Measurements from ENCODE around the gene SPAG16. TPM values are rescaled to one million over a fixed set of nuclear protein-coding genes. Genes with fewer than 3 reads are reported as not detected.

Gene SPAG16
- total RNA-seq, 1 donor from 2014 or later, result 18.1 TPM

- H3K4me1 Mint-ChIP-seq (ENCODE audit: low read depth, unreplicated experiment), result no peaks in the 10 kb centered on the region
Observed at GRCh38 chr2:214341646-214342045, 1057.4 kb downstream of the SPAG16 start.

DNA sequence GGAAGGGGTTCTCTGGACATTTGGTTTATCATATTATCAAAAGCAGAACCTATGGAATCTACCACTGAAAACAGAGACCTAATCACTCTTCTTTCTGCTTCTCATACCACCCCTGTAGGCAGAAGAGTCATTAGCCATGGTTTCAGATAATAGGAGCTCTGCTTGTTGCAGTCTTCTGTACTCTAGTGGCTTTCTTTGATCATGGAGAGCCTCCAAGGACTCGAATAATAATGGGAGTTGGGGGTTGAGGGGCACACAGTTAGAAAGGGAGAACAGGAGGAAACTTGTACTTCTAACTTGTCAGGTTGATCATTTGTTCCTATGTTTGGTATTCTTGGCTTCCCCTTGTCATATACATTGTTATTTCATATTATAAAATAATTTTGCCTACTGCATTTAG is 1074.2 kb downstream of the SPAG16 start:
- no peak for DNase-seq
- Mint-ChIP-seq H3K27ac (ENCODE audit: unreplicated experiment) (no peak overlapping the region), H3K4me1 (ENCODE audit: low read depth, unreplicated experiment) (no peaks in the 10 kb centered on the region), H3K27me3 (ENCODE audit: unreplicated experiment) (no peaks in the 10 kb centered on the region), H3K36me3 (ENCODE audit: unreplicated experiment) (peaks cover 7% of the 10 kb centered on the region), H3K9me3 (ENCODE audit: unreplicated experiment) (peaks cover 2% of the 10 kb centered on the region), H3K4me3 (ENCODE audit: unreplicated experiment) (no peak overlapping the region)
- no peak for TF ChIP-seq CTCF (IDR thresholded peaks at IDR 0.05; ENCODE audit: partially characterized antibody, unreplicated experiment)

More at GRCh38 chr2:214341646-214342045, 1057.4 kb downstream of the SPAG16 start:
- no peak for DNase-seq
- Mint-ChIP-seq H3K27me3 (ENCODE audit: unreplicated experiment) (peaks cover 2% of the 10 kb centered on the region), H3K36me3 (ENCODE audit: unreplicated experiment) (no peaks in the 10 kb centered on the region), H3K9me3 (ENCODE audit: unreplicated experiment) (no peaks in the 10 kb centered on the region), H3K27ac (ENCODE audit: unreplicated experiment) (no peak overlapping the region), H3K4me3 (ENCODE audit: unreplicated experiment) (no peak overlapping the region)
- TF ChIP-seq CTCF (IDR thresholded peaks at IDR 0.05; ENCODE audit: partially characterized antibody, unreplicated experiment), result no peak

DNA sequence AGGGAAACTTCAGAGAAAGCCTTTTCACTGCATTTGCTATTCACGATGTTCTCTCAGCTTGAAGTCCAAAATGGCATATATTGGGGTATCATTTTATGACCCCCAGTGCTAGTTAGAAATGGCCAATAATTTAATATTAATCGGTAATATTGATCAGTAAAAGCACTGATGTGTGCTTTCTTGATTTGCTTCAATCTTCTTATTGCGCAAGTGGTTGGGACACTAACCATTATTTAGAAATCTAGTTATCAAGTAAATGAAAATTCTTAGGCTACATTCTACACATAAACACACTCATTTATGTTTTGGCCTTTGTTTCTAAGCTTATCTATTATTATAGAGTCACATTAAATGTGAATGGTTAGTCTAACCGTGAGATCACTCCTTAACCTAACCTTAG is 1076.9 kb downstream of the SPAG16 start:
- TF ChIP-seq CTCF (IDR thresholded peaks at IDR 0.05; ENCODE audit: partially characterized antibody, unreplicated experiment), result no peak
- Mint-ChIP-seq H3K4me3 (ENCODE audit: unreplicated experiment) (no peak overlapping the region), H3K27ac (ENCODE audit: unreplicated experiment) (no peak overlapping the region), H3K4me1 (ENCODE audit: low read depth, unreplicated experiment) (no peaks in the 10 kb centered on the region), H3K27me3 (ENCODE audit: unreplicated experiment) (no peaks in the 10 kb centered on the region), H3K36me3 (ENCODE audit: unreplicated experiment) (peaks cover 7% of the 10 kb centered on the region), H3K9me3 (ENCODE audit: unreplicated experiment) (peaks cover 2% of the 10 kb centered on the region)
- no peak for DNase-seq

DNA sequence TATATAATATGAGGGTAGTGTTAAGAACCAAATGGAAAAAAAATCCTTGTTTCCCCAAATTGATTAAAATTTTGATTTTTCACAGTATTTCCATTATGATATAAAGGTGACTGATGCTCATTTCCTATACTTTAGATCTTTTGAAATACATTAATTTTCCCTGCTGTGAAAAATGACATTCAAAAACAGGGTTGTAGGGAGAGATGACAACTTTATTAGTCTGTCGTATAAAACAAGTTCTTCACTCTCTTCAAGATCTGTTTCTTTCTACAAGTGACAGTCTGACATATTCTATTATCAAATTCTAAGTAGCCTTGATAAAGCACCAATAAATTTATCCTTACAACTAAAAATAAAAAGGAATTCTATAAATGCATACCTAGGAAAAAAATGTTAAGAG is 1081.3 kb downstream of the SPAG16 start:
- no peak for TF ChIP-seq CTCF (IDR thresholded peaks at IDR 0.05; ENCODE audit: partially characterized antibody, unreplicated experiment)

DNA sequence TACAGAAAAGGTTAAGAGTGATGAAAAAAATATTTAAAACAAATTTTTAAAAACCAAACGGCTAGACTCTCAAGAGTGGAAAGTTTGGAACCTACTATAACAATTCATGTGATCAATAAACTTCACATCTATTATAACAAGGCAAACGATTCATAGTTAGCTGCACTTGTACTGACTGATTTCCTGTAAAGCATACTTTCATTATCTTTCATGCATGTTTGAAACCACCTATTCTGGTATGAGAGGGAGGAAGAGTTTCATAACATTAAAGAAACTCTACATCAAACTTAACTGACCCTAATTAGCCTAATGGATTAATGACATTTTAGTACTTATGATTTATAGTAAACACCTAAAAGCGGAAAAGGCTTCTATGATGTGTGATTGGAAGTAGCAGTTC is 1082.9 kb downstream of the SPAG16 start:
- H3K9me3 Mint-ChIP-seq (ENCODE audit: unreplicated experiment), result no peaks in the 10 kb centered on the region
- no peak overlapping the region for H3K27ac Mint-ChIP-seq (ENCODE audit: unreplicated experiment)
- no peaks in the 10 kb centered on the region for H3K4me1 Mint-ChIP-seq (ENCODE audit: low read depth, unreplicated experiment)
- H3K4me3 Mint-ChIP-seq (ENCODE audit: unreplicated experiment), result no peak overlapping the region
- DNase-seq, result no peak
- H3K36me3 Mint-ChIP-seq (ENCODE audit: unreplicated experiment), result no peaks in the 10 kb centered on the region
- no peaks in the 10 kb centered on the region for H3K27me3 Mint-ChIP-seq (ENCODE audit: unreplicated experiment)
- no peak for TF ChIP-seq CTCF (IDR thresholded peaks at IDR 0.05; ENCODE audit: partially characterized antibody, unreplicated experiment)

More for the DNA sequence above, 1081.3 kb downstream of the SPAG16 start:
- Mint-ChIP-seq H3K4me3 (ENCODE audit: unreplicated experiment) (no peak overlapping the region), H3K27me3 (ENCODE audit: unreplicated experiment) (no peaks in the 10 kb centered on the region), H3K27ac (ENCODE audit: unreplicated experiment) (no peak overlapping the region), H3K4me1 (ENCODE audit: low read depth, unreplicated experiment) (no peaks in the 10 kb centered on the region), H3K36me3 (ENCODE audit: unreplicated experiment) (no peaks in the 10 kb centered on the region), H3K9me3 (ENCODE audit: unreplicated experiment) (no peaks in the 10 kb centered on the region)
- DNase-seq, result no peak
